ENCODE data around the gene TCL1B.

GRCh38 chr14:95727056-95727700 lies 41.0 kb downstream of the TCL1B start:
- TF ChIP-seq POLR2A (IDR thresholded peaks at IDR 0.05; ENCODE audit: low read depth) (no peak), EP300 (IDR thresholded peaks at IDR 0.05) (no peak), POLR2AphosphoS5 (IDR thresholded peaks at IDR 0.05) (no peak)
- TF ChIP-seq, protein P1, sequence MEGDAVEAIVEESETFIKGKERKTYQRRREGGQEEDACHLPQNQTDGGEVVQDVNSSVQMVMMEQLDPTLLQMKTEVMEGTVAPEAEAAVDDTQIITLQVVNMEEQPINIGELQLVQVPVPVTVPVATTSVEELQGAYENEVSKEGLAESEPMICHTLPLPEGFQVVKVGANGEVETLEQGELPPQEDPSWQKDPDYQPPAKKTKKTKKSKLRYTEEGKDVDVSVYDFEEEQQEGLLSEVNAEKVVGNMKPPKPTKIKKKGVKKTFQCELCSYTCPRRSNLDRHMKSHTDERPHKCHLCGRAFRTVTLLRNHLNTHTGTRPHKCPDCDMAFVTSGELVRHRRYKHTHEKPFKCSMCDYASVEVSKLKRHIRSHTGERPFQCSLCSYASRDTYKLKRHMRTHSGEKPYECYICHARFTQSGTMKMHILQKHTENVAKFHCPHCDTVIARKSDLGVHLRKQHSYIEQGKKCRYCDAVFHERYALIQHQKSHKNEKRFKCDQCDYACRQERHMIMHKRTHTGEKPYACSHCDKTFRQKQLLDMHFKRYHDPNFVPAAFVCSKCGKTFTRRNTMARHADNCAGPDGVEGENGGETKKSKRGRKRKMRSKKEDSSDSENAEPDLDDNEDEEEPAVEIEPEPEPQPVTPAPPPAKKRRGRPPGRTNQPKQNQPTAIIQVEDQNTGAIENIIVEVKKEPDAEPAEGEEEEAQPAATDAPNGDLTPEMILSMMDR (IDR thresholded peaks at IDR 0.05) = no peak
